Measurements from ENCODE around the gene PAQR5. TPM values are rescaled to one million over a fixed set of nuclear protein-coding genes. Genes with fewer than 3 reads are reported as not detected.

PAQR5 gene
- total RNA-seq, 1 experiment from 2014 or later: 3.4 TPM

DNA sequence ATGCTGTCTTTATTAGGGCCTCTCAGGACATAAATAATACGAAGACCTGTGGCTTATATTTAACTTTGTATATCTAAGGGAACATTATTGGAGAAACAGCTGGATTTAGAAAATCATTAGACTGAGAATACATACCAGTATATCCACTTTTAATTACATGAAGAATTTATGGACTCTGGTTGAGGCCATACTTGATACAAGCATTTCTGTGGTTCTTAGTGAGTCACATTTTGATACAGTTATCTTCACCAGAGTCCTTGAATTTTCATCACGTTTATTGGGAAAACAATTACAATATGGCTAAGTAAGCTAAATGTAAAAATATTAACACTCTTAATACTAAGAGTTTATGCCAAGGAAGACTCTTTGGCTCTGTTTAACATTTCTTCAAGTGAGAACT is 125.3 kb downstream of the PAQR5 start:
- intact Hi-C loops (cut with micrococcal nuclease; ENCODE audit: unreplicated experiment): no loop called here
- Histone ChIP-seq H3K4me1 (no peaks in the 10 kb centered on the region), H3K9me3 (no peaks in the 10 kb centered on the region), H3K4me3 (ENCODE audit: low read depth, low read length) (no peak overlapping the region), H3K36me3 (ENCODE audit: control insufficient read depth, insufficient read depth, low read length) (peaks cover 3% of the 10 kb centered on the region; the same call in 1 of the 2 replicates), H3K27me3 (replicated peaks; ENCODE audit: control insufficient read depth, insufficient read depth, low read length) (no peaks in the 10 kb centered on the region)
- no peaks in the 10 kb centered on the region for H3K4me1 Mint-ChIP-seq (ENCODE audit: low read depth, unreplicated experiment)
- H3K36me3 Mint-ChIP-seq (ENCODE audit: insufficient read depth, unreplicated experiment): peaks cover 78% of the 10 kb centered on the region
- H3K27me3 Mint-ChIP-seq (ENCODE audit: insufficient read depth, unreplicated experiment): no peaks in the 10 kb centered on the region
- TF ChIP-seq, protein P1, sequence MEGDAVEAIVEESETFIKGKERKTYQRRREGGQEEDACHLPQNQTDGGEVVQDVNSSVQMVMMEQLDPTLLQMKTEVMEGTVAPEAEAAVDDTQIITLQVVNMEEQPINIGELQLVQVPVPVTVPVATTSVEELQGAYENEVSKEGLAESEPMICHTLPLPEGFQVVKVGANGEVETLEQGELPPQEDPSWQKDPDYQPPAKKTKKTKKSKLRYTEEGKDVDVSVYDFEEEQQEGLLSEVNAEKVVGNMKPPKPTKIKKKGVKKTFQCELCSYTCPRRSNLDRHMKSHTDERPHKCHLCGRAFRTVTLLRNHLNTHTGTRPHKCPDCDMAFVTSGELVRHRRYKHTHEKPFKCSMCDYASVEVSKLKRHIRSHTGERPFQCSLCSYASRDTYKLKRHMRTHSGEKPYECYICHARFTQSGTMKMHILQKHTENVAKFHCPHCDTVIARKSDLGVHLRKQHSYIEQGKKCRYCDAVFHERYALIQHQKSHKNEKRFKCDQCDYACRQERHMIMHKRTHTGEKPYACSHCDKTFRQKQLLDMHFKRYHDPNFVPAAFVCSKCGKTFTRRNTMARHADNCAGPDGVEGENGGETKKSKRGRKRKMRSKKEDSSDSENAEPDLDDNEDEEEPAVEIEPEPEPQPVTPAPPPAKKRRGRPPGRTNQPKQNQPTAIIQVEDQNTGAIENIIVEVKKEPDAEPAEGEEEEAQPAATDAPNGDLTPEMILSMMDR (IDR thresholded peaks at IDR 0.05; ENCODE audit: insufficient read depth in 1 of 2, low read depth in 1 of 2, low read length in 1 of 2, severe bottlenecking in 1 of 2, unreplicated experiment in 1 of 2): no peak
- CTCF ChIA-PET: no interaction called here
- BruUV-seq (replicated peaks): no TSS peak
- H3K4me3 Mint-ChIP-seq (ENCODE audit: unreplicated experiment): no peak overlapping the region
- DNase-seq: no peak
- POLR2A ChIA-PET: no interaction called here
- H3K9me3 Mint-ChIP-seq (ENCODE audit: unreplicated experiment): no peaks in the 10 kb centered on the region
- H3K27ac Mint-ChIP-seq (ENCODE audit: unreplicated experiment): no peak overlapping the region

DNA sequence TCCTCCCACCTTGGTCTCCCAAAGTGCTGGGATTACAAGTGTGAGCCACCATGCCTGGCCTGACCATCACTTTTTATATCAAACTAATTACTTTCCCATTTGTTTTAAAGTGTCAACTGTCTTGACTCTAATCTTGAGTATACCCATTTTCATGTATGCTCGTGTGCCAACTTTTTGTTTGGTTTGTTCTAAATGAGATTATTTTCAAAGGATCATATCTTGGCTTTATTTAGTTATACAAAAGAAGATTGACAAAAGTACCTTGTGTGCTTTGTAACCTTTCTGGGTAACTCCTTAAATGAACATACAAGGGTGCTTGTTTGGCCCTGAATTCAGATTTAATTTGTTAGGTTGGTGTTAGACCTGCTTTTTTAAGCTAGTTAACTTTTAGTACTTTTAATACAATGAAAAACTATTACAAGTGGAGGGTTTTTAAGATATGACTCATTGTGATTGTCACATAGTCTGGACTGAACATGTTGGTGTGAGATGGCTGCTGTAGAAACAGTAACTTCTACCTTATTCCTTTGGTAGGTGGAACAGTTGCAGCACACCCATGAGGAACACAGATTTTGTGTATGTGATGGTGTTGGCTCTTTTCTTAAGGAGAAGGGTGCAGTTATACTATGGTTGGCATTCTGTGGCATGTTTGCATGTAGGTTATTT is 126.2 kb downstream of the PAQR5 start:
- Mint-ChIP-seq H3K27ac (ENCODE audit: unreplicated experiment) (no peak overlapping the region), H3K9me3 (ENCODE audit: unreplicated experiment) (no peaks in the 10 kb centered on the region), H3K4me1 (ENCODE audit: low read depth, unreplicated experiment) (no peaks in the 10 kb centered on the region), H3K27me3 (ENCODE audit: insufficient read depth, unreplicated experiment) (no peaks in the 10 kb centered on the region), H3K36me3 (ENCODE audit: insufficient read depth, unreplicated experiment) (peaks cover 74% of the 10 kb centered on the region), H3K4me3 (ENCODE audit: unreplicated experiment) (no peak overlapping the region)
- ChIA-PET POLR2A (no interaction called here), CTCF (no interaction called here)
- no peak for DNase-seq
- H3K4me3 ChIP-seq (ENCODE audit: low read depth, low read length): no peak overlapping the region
- no TSS peak for BruUV-seq (replicated peaks)
- intact Hi-C loops (cut with micrococcal nuclease; ENCODE audit: unreplicated experiment): no loop called here
- no peaks in the 10 kb centered on the region for H3K4me1 ChIP-seq
- TF ChIP-seq, protein P1 (IDR thresholded peaks at IDR 0.05; ENCODE audit: insufficient read depth in 1 of 2, low read depth in 1 of 2, low read length in 1 of 2, severe bottlenecking in 1 of 2, unreplicated experiment in 1 of 2): no peak
- peaks cover 3% of the 10 kb centered on the region; the same call in 1 of the 2 replicates for H3K36me3 ChIP-seq (ENCODE audit: control insufficient read depth, insufficient read depth, low read length)
- H3K27me3 ChIP-seq (replicated peaks; ENCODE audit: control insufficient read depth, insufficient read depth, low read length): no peaks in the 10 kb centered on the region
- H3K9me3 ChIP-seq: no peaks in the 10 kb centered on the region

DNA sequence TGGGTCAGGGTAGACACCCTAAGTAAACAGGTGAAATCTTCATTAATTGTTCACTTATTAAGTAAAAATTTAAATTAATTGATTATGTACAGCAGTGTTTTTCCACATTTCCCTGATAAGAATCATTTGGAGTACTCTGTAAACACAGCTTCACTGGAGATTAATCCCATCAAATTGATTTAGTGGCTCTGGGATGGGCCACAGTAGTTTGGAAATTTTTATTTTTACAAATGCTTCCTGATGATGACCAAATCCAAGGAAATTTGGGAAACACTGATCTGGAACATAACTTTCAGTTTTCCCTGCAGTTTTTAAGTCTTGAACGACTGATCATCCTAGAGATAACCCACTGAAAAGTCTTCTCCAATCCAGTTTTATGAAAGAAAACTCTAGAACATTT is 135.1 kb downstream of the PAQR5 start:
- ChIA-PET POLR2A (no interaction called here), CTCF (no interaction called here)

More for the DNA sequence above, 135.1 kb downstream of the PAQR5 start:
- H3K27me3 ChIP-seq (replicated peaks; ENCODE audit: control insufficient read depth, insufficient read depth, low read length): no peaks in the 10 kb centered on the region
- no TSS peak for BruUV-seq (replicated peaks)
- TF ChIP-seq, protein P1 (IDR thresholded peaks at IDR 0.05; ENCODE audit: insufficient read depth in 1 of 2, low read depth in 1 of 2, low read length in 1 of 2, severe bottlenecking in 1 of 2, unreplicated experiment in 1 of 2): no peak
- intact Hi-C loops (cut with micrococcal nuclease; ENCODE audit: unreplicated experiment): no loop called here
- H3K9me3 ChIP-seq: no peaks in the 10 kb centered on the region
- no peaks in the 10 kb centered on the region for H3K9me3 Mint-ChIP-seq (ENCODE audit: unreplicated experiment)
- no peak overlapping the region for H3K4me3 Mint-ChIP-seq (ENCODE audit: unreplicated experiment)
- DNase-seq: no peak
- no peaks in the 10 kb centered on the region for H3K27me3 Mint-ChIP-seq (ENCODE audit: insufficient read depth, unreplicated experiment)
- H3K36me3 Mint-ChIP-seq (ENCODE audit: insufficient read depth, unreplicated experiment): peaks cover 84% of the 10 kb centered on the region
- no peak overlapping the region for H3K27ac Mint-ChIP-seq (ENCODE audit: unreplicated experiment)
- H3K4me3 ChIP-seq (ENCODE audit: low read depth, low read length): no peak overlapping the region
- no peaks in the 10 kb centered on the region; the same call in 1 of the 2 replicates for H3K36me3 ChIP-seq (ENCODE audit: control insufficient read depth, insufficient read depth, low read length)
- no peaks in the 10 kb centered on the region for H3K4me1 Mint-ChIP-seq (ENCODE audit: low read depth, unreplicated experiment)
- no peaks in the 10 kb centered on the region for H3K4me1 ChIP-seq
